Cerebellar nuclear complex (tissue), 1 donor: ENCODE data around the gene ITGB3.

Experiments
- DNase-seq, 2 experiments: peaks; one replicate each; lab custom pipeline; 2025; lab: John Stamatoyannopoulos, UW

Gene ITGB3

DNA sequence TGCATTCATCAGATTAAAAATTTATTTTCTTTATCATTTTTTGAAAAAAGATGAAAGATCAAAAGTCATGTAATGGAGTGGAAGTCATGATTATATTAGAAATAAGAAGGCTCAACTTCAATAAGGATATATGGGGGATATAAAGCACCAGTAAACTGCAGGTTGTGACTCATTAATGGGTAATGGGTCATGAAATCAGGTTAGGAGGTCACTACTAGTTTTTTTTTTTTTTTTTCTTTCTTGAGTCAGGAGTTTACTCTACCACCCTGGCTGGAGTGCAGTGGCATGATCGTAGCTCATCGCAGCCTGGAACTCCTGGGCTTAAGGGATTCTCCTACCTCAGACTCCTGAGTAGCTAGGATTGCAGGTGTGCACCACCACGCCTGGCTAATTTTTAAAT is 84.4 kb downstream of the ITGB3 start:
- no peak for DNase-seq

DNA sequence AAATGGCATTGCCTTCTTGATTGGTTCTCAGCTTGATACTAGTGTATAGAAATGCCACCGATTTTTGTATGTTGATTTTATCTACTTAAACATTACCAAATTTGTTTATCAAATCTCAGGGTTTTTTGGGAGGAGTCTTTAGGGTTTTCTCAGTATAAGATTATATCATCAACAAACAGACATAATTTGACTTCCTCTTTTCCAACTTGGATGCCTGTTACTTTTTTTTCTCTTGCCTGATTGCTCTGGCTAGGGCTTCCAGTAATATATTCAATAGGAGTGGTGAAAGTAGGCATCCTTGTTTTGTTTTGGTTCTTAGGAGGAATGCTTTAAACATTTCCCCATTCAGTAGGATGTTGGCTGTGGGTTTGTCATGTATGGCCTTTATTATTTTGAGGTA is 99.2 kb downstream of the ITGB3 start:
- no peak for DNase-seq

DNA sequence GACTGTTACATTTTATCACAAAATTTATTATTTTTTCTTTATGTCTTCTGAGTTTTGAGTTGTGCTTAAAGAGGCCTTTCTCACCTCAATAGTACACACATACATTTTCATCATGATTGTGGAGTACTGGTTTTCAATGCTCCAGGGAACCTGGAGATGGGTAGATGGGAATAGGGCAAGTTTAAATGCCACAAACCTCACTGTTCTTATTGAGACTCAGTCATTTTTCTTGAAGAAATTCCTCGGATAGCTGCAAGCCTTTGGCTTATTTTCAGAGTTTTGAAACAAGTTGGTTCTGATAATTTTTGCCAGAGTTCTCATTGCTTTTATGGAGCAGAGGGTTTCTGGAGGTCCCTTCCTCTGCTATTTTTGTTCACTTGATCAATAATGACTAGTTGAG is 105.0 kb downstream of the ITGB3 start:
- DNase-seq: no peak
